Hematopoietic multipotent progenitor cell treated with erythropoietin and hydrocortisone succinate and interleukin-3 and kit ligand, for 15 days (in vitro differentiated cells): ENCODE measurements around the gene CDKN2A.

Source experiments
- DNase-seq: peaks from one replicate; pipeline ENCODE4 v3.0.0-alpha.2; 2015; ENCODE audit warnings: low spot score

CDKN2A gene

DNA sequence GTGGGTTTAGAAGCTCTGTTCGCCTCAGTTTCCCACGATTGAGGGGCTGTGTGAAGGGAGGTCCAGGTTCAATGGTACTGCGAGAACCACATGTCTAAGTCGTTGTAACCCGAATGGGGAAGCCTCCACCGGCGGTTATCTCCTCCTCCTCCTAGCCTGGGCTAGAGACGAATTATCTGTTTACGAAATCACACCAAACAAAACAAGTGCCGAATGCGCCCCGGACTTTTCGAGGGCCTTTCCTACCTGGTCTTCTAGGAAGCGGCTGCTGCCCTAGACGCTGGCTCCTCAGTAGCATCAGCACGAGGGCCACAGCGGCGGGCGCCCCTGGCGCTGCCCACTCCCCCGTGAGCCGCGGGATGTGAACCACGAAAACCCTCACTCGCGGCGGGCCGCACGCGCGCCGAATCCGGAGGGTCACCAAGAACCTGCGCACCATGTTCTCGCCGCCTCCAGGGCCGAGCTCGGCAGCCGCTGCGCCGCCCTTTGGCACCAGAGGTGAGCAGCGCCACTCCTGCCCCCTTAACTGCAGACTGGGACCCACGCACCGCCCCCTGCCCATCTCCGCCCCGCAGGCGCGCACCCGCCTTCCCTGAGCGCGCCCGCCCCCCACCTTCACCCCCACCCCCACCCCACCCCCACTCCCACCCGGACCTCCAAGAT lies at the start of gene CDKN2A:
Gene CDKN2A, minus strand, starts transcription at position 500 of the 663 bp plus-strand sequence.
- peak; percentile 25 for DNase-seq

DNA sequence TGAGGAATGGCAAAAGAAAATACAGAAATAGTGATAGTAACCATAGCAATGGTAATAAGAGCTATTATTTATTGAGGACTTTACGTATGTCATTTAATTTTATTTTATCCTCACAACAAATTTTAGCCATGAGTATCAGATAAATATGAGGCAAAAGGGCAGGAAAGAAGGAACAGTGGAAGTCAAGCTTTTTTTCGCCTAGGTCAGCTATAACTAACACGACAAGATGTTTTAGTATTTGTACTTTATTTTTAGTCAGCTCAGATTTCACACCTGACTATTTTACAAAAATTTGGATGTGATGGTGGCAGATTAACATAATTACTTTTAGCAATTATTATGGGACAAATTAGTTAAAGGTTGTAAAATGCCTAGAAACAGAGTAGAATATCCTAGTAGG lies 49.7 kb upstream of the CDKN2A start:
- DNase-seq = no peak

DNA sequence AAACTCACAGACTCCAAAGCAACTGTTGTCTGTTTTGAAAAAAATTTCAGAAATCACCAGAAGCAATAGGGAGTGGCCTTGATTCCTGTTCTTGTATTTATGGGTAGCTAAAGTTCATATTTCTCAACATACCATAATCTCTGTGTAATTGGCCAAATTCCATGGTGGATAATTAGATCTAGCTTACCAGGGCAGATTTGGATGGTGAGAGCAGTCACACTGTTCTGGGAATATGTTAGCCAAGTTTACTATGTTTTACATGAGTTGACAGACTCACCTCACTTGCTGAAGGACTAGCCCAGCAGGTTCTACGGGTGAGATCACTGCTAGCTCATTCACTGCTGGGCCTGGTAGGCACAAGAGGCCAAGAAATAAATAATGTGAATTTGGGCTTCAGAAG lies 47.6 kb upstream of the CDKN2A start:
- DNase-seq = no peak

DNA sequence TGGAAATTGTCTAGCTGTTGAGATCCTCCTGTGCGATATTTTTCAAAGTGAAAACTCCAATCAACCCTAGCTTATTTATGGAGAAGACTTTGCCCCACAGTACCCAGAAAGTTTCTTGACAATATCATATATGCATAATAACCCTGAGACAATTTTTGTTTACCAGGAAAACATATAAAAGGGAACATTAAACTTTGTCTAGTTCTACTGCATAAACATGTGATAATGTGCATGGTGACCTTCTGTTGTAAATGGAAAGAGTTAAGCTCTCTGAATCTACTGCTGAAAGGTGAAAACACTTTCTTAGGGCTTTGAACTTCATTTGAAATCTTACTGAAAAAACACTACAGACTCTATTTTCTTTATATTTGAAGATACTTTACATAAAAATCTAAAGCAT lies 47.2 kb upstream of the CDKN2A start:
- DNase-seq = no peak

DNA sequence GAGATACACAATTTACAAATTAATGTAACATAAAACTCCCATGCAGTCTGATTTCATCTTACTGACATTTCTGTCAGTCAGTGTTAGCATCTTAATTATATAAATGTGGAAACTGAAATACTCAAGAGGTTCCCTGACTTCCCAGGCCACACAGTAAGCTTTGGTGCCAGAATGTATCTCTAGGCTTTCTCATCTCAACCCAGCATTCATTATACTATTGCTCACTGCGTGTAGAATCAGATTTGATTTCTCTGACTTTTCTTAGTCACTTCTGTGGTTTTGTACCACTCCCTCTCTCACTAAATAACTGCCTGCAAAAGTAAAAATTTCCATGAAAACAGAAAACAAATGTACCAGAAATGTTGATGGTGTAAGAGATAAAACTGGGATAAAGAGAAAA lies 46.6 kb upstream of the CDKN2A start:
- no peak for DNase-seq

DNA sequence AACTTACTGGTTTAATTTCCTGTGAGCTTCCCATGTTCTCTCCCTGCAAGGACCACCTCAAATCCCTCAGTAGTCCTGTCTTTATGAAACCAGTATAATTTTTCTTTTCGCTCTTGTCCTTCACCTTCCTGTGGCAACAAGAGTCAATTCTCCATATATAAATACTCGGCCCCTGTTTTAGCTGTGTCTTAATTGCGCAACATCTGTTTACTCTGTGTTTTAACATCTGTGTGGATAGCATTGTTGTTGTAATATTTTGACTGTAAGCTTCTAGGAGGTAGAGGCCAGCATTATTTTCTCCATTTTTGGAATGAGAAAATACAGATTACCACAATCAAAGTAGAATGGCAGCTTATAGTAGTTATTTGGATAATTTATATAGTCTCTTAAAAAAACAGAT lies 45.1 kb upstream of the CDKN2A start:
- DNase-seq = no peak

DNA sequence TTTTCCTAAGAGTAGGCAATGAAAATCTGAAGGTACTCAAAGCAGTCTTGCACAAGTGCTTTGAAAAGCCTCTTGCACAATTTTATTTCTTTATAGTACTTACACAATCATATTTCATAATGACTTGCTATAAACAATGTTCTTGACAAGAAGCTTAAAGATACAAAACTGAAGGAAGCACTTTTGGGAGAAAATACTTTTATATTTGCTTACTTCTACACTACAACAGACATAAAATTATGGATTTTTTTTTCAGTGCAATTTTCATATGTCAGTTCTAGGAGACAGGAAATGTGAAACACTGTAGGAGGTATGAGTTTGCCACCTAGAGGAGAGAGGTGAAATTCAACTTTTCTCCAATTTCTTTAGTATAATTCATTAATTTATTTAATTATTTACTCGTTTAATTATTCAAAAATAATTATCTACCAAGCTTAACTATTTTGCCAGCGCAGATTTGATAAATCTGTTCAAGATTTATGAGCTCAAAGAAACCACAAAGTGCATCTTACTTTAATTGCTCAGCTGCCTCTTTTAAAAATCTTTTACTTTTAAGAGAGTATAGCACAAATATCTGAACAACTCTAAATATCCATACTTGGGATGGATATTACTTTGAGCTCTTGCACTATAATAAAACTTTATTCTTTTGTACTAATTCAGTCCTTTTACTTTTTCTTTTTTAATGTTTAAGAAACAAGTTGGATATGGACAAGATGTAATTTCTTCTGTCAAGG lies 43.9 kb upstream of the CDKN2A start:
- peak; percentile 6 for DNase-seq

DNA sequence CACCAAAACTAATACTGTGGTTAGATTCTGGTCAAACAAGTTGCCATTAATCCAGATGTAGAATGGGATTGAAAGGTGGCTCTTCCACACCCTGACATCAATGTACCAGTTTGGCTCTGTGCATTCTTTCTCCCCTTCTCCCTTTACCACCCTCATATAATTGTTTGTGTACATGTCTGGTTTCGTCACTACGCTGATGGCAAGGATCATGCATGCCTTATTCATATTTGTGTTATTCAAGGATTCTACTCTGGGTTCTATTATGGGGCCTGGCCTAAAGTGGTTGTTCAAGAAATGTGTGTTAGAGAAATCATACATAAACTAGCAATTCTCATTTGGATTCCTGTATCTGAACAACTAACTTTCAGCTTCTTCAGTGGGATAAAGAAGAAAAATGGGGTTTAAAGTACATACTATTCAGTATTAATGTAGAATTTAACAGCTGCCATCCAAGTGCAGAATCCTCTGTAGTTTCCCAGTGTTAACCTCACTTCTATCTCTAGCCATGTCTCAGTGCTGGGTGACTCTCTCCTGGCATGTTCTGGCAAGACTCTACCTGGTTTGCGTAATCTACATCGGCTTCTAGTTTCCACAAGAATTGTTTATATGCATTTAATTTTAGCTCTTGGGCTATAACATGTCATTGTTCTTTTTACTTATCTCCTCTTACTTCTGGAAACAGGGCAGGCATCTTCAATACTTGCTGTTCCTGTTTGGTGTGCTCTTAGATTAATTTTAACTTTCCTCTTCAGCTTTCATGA lies 42.9 kb upstream of the CDKN2A start:
- no peak for DNase-seq

DNA sequence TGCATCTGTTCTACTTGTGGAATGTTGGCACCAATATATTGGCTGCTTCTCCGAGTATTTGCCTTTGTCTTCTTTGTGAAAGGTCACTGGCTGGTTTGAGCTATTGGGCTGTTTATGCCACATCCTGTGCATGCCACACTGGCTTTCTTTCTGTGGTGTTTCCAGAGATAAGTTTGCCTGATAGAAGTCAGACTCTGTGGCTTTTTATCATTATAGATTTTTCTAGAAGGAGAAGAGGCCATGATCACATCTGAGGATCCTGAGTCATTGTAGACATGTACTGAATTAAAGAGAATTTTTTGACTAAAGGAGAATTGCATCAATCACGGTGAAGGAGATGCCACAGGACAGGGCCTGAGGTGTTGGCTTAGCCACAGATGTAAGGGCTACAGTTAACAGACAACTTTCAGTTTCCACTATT lies 41.4 kb upstream of the CDKN2A start:
- DNase-seq = no peak

DNA sequence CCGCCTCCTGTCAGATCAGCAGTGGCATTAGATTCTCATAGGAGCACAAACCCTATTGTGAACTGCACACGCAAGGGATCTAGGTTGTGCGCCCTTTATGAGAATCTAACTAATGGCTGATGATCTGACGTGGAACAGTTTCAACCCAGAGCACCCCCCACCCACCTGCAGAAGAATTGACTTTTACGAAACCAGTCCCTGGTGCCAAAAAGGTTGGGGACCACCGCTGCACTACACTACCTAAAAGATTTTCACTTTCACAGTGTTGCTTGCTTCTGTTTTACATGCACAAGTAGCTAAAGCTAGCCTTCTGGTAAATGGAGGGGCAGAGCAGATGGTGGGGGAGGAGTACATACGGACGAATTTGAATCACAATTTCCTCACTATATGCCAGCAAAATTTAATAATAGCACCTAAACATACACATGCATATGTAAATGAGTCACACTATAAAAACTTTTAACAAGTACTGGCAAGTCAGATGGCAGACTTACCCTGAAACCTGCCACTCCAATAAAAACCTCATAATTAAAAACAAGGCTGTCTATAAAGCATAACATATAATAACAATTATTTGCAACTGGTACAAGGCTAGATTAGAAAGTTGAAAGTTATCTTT lies 38.9 kb upstream of the CDKN2A start:
- no peak for DNase-seq

DNA sequence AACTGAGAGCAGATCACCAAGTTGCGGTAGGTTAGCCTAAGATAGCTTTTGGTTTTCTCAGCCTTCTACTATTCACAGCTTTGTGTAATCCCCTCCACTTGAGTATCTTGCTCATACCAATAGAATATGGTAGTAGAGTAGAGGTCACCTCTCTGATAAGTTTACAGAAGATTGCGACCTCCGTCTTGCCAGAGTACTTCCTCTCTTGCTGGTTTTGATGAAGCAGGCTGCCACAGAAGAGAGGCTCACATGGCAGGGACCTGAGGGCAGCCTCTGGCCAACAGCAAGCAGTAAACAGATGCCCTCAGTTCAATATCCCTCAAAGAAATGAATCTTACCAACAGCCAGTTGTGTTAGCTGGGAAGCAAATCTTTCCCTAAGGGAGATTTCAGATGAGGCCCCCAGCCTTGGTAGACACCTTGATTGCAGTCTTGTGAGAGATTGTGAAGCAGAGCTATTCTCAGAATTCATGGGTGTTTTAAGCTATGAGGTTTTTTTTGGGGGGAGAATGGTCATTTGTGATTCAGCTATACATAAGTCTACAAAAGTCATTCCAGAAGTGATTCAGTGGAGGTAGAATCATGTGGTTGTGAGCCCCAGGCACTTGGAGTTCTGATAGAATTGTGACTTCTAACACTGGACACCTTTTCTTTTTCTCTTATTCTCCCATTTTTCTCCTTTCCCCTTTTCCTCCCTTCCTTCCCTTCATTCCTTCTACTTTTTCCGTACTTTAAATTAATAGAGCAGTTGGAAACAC lies 37.6 kb upstream of the CDKN2A start:
- DNase-seq = no peak

DNA sequence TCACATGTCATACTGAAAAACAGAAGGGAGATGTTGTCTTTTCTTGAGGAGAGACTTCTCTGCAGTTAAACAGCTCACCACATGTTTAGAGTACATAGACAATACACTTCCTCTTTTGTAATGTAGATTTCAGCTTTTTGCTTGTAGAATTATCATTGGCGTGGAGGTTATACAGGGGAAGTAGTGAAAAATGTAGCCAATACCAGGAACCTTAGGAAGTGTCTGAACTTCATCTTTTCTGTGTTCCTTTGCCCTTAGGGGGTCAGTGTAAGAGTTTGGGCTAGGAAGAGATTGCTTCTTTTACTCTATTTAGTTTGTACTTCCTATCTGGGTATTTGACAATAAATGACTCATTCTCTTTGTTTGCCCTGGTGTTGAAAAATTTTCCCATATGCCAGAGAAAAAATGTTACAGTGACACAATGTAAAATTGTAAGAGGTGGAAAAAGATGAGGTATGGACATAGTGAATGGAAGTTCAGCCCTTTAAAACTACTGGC lies 36.0 kb upstream of the CDKN2A start:
- DNase-seq = no peak

DNA sequence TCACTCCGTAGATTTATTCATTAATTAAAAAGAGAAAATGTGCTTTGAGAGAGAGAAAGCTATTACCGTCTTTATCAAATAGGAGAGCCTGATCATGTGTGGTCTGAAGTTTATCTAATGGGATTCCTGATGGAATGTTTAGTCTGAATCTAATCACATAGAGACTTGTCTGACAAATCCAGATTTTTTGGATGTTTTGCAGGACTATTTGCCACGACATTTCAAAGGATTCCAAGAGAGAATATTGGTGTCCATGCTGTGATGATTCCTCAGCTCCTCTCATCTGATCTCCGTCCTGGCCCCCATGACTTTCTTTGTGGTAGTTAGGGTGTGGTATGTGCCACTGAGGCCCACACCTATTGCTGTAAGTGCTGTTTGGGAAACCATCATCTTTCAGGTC lies 35.0 kb upstream of the CDKN2A start:
- no peak for DNase-seq

DNA sequence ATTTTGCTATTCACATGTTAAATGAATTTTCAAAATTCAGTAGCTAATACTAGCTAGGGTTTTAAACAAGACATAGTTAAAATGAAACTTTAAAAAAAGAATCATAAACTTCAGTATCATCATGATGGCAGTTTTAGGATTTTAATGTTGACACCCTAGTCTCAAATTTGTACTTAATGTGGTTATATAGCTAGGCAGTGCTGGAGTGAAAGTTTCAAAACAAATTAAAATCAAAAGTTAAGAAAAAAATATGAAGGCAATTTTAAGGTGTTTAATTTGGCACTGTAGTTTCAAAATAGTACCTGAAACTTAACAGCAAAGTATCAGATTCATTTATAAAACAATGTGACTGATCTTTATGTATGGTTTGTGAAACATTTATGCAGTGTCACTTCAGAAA lies 34.2 kb upstream of the CDKN2A start:
- no peak for DNase-seq

DNA sequence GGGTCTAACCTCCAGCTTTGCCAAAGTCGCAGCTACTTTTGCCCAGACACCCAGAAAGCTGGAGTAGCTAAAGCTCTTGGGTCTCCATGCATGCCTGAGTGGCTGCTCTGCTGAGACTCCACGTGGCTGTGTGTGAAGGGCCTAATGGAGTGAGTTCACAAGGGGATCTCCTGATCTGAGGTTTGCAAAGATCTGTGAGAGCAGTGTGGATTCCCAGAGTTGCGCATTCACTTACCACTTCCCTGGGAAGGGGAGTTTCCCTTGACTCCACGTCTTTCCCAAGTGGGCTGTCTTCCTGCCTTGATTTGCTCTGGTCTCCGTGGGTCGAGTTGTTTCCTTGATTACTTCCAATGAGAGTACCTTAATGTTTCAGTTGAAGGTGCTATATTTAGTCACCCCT lies 32.5 kb upstream of the CDKN2A start:
- no peak for DNase-seq

DNA sequence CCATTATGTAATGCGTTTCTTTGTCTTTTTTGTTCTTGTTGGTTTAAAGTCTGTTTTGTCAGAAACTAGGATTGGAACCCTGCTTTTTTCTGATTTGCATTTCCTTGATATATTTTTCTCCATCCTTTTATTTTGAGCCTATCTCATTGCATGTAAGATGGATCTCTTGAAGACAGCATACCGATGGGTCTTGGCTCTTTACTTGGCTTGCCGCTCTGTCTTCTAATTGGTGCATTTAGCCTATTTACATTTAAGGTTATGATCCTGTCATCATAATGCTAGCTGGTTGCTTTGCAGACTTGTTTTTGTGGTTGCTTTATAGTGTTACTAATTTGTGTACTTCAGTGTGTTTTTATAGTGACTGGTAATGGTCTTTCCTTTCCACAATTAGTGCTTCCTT lies 28.2 kb upstream of the CDKN2A start:
- DNase-seq = no peak

DNA sequence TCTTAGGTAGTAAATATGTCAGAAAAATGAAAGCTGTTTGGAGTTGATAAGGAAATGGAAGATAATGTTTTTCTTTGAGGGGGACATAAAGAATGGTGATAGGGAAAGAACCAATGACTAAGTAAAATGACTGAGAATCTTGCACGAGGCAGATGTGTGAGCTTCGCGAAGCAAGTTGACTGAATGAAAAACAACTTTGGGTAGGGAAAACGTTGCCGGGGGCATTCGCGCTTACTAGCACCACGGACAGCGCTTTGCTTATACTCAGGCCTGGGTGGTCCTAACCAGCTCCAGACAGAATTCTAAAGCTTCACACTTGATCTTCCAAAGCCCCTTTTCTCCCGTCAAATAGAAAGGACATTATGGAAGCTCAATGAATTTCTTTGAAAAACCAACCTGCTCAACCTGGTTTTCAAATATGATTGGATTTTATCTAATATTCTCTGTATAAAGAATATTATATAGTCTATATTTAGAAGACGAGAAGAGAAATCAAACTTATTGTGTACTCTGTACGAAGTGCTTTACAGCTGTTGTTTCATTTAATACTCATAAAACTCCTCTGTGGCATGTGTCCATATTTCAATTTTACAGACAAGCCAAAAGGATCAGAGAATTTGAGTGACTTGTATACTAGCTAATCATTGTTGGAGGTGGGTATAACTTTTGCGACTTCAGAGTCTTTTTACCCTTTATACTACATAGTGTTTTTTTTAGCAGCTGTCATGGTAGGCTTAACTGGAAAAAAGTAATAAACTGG lies 16.9 kb upstream of the CDKN2A start:
- no peak for DNase-seq

DNA sequence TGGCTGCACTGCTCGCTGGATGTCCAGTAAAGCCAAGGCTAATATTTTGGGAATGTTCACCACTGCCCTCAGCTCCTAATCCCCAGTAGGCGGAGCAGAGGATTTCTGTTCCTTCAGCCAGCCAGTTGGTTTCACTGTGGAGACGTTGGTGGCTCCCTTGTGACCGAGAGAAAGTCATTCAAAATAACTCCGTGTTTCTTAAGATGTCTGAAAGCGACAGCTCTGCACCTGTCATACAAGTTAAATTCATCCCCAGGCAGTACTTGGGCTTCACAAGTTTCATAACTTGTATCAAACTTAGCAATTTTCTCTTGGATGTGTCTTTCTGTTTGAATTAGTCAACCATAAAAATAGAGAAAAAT lies 15.3 kb upstream of the CDKN2A start:
- DNase-seq = no peak

DNA sequence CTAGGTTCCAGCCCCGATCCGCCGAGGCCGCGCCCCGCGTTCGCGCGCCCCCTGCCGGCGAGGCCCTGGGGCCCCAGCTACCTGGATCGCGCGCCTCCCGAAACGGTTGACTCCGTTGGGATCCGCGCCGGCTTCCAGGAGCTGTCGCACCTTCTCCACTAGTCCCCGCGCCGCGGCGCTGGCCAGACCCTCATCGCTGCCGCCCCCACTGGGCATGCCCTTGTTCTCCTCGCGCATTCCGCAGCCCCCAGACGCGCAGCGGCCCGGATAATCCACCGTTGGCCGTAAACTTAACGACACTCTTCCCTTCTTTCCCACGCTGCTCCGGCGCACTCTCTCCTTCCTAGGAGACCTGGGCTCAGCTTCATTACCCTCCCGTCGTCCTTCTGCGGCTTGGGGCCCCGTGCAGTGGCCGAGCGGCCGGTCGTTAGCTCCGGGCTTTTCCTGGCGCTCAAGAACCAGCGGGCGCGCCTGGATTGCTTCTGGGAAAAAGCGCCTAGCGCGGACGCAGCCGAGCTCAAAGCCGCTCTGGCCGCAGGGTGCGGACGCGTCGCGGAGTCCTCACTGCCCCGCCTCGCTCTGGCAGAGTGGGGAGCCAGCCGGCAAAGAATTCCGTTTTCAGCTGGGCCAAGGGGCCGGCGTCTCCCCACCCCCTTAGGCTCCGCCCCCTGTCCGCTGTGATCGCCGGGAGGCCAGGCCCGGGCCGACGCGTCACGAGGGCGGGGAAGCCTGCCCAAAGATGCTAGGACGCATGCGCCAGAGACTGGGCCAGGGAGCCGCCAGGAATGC lies 14.7 kb upstream of the CDKN2A start, which contains the start of gene CDKN2B:
Gene CDKN2B, minus strand, starts transcription at position 589 of the 789 bp plus-strand sequence. Its CDS starts 352 bp downstream, at position 237.
- DNase-seq = peak; percentile 88

DNA sequence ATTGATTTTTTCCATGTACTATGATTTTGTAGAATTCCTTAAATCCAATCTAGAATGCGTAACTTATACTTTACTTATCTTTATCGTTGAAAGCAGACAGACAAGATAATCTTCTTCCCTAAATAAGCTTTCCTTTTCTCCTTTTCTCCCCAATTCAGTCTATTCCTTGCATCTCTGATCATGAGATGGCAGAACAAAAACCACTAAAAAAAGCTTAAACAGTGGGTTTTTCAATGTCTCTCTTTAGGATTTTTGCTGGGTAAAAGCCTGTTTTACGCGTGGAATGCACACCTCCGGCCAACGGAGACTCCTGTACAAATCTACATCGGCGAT lies 14.2 kb upstream of the CDKN2A start:
- no peak for DNase-seq
